Natural killer cell (primary cell): ENCODE data around the gene PCYT1A. TPM values are rescaled to one million over a fixed set of nuclear protein-coding genes. Genes with fewer than 3 reads are reported as not detected.

Source experiments
- ATAC-seq, 3 donors: fragments of 150-1000 bp in 2 of 3; fragments of 200-7000 bp in 1 of 3; cut with Tn5 transposase; 1 replicate in 1 of 3; 2 replicates in 2 of 3; pipeline ENCODE4 v1.10.0; 2021; ENCODE audit warnings: mild to moderate bottlenecking in 2 of 3, moderate library complexity in 2 of 3
- DNase-seq, 2 donors: peaks; one replicate each; pipeline versions ENCODE4 v3.0.0 to v3.0.0-alpha.2; 2013 to 2021; ENCODE audit warnings: mixed read lengths in 1 of 2
- H3K27ac ChIP-seq: one replicate; pipeline ENCODE4 v1.5.1; 2013; ENCODE audit warnings: mild to moderate bottlenecking, low read length
- H3K27me3 ChIP-seq: one replicate; pipeline ENCODE4 v1.6.1; 2013; ENCODE audit warnings: low read length; ENCODE audit not compliant: control insufficient read depth, insufficient read depth
- H3K36me3 ChIP-seq: one replicate; pipeline ENCODE4 v1.6.1; 2013; ENCODE audit warnings: low read length; ENCODE audit not compliant: control insufficient read depth, insufficient read depth
- H3K4me1 ChIP-seq: one replicate; pipeline ENCODE4 v1.6.1; 2013; ENCODE audit warnings: low read length; ENCODE audit not compliant: control insufficient read depth, insufficient read depth
- H3K4me3 ChIP-seq: one replicate; pipeline ENCODE4 v1.5.1; 2013; ENCODE audit warnings: low read length
- H3K9me3 ChIP-seq: one replicate; pipeline ENCODE4 v1.6.1; 2013; ENCODE audit warnings: low read length; ENCODE audit not compliant: control insufficient read depth, insufficient read depth
- H3K27ac Mint-ChIP-seq, 2 donors: one replicate each; pipeline ENCODE4 v1.8.0; 2022; ENCODE audit warnings: mild to moderate bottlenecking in 2 of 2, mixed read lengths in 2 of 2, moderate library complexity in 1 of 2
- H3K27me3 Mint-ChIP-seq, 2 donors: one replicate each; pipeline ENCODE4 v1.8.0; 2022; ENCODE audit warnings: low read depth in 2 of 2, mixed read lengths in 2 of 2
- H3K36me3 Mint-ChIP-seq: one replicate; pipeline ENCODE4 v1.8.0; 2022; ENCODE audit warnings: mixed read lengths
- H3K4me1 Mint-ChIP-seq, 2 donors: one replicate each; pipeline ENCODE4 v1.8.0; 2022; ENCODE audit warnings: mixed read lengths in 2 of 2
- H3K4me3 Mint-ChIP-seq: one replicate; pipeline ENCODE4 v1.8.0; 2022; ENCODE audit warnings: mild to moderate bottlenecking, moderate library complexity, mixed read lengths
- H3K9me3 Mint-ChIP-seq, 2 donors: one replicate each; pipeline ENCODE4 v1.8.0; 2022; ENCODE audit warnings: mixed read lengths in 2 of 2
- CTCF ChIP-seq: fragments of 200-600 bp; IDR thresholded peaks from one replicate; pipeline ENCODE4 v1.8.0; 2022; ENCODE audit warnings: antibody characterized with exemption
- WGBS: methylation state at CpG from one replicate; pipeline ENCODE4 v1.1.7; 2013; ENCODE audit warnings: missing lambda C conversion rate; ENCODE audit not compliant: insufficient coverage; 5-methylcytosine and 5-hydroxymethylcytosine counted together
- intact Hi-C: fragments of 100-400 bp; cut with micrococcal nuclease; formaldehyde crosslinking; loops from one replicate; pipeline ENCODE4 v1.14.2; 2022
- total RNA-seq, 4 donors: library from RNA; stranded (reverse); fragments of 120-200 nt in 1 of 4; gene quantifications; one replicate each; pipeline versions ENCODE4 v1.2.3 to v1.2.4, GENCODE V29; 2013 to 2022

PCYT1A gene
- total RNA-seq, 3 donors from 2014 or later (not counting 1 experiment from before 2014, with no cell fraction given) = 105 to 123 (median 110) TPM

GRCh38 chr3:196334982-196335381 lies 47.5 kb upstream of the PCYT1A start:
- ATAC-seq = no peak
- Mint-ChIP-seq H3K4me1 (peaks cover 6 to 7% of the 10 kb centered on the region in 2 donors), H3K9me3 (no peaks in the 10 kb centered on the region), H3K4me3 (no peak overlapping the region), H3K27ac (no peak overlapping the region), H3K36me3 (no peaks in the 10 kb centered on the region), H3K27me3 (peaks cover 0 to 2% of the 10 kb centered on the region in 2 donors)
- H3K4me3 ChIP-seq = no peak overlapping the region
- 79% methylated on average over 1 of the region's 1 CpG for WGBS
- H3K4me1 ChIP-seq = peaks cover 9% of the 10 kb centered on the region
- H3K27ac ChIP-seq = no peak overlapping the region
- TF ChIP-seq CTCF = no peak
- H3K36me3 ChIP-seq = no peaks in the 10 kb centered on the region
- no peak for DNase-seq
- no peaks in the 10 kb centered on the region for H3K9me3 ChIP-seq
- no peaks in the 10 kb centered on the region for H3K27me3 ChIP-seq
- intact Hi-C loops = no loop called here

DNA sequence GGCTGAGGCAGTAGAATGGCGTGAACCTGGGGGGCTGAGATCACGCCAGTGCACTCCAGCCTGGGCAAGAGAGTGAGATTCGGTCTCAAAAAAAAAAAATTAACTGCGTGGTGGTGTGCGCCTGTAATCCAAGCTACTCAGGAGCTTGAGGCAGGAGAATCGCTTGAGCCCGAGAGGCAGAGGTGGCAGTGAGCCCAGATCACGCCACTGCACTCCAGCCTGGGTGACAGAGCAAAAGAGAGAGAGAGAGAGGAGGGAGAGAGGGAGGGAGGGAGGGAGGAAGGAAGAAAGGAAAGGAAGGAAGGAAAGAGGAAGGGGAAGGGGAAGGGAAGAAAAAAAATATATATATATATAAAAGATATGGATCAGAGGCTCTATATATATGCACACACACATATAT lies 44.6 kb upstream of the PCYT1A start:
- no peaks in the 10 kb centered on the region for H3K9me3 ChIP-seq
- Mint-ChIP-seq H3K36me3 (no peaks in the 10 kb centered on the region), H3K4me1 (peaks cover 0 to 2% of the 10 kb centered on the region in 2 donors), H3K27ac (no peak overlapping the region), H3K4me3 (no peak overlapping the region), H3K27me3 (no peaks in the 10 kb centered on the region), H3K9me3 (no peaks in the 10 kb centered on the region)
- intact Hi-C loops = no loop called here
- H3K27me3 ChIP-seq = no peaks in the 10 kb centered on the region
- no peak overlapping the region for H3K4me3 ChIP-seq
- no peak for TF ChIP-seq CTCF
- no peak for ATAC-seq
- 95% methylated on average over 8 of the region's 8 CpGs for WGBS
- no peaks in the 10 kb centered on the region for H3K4me1 ChIP-seq
- DNase-seq = no peak
- no peak overlapping the region for H3K27ac ChIP-seq
- no peaks in the 10 kb centered on the region for H3K36me3 ChIP-seq

DNA sequence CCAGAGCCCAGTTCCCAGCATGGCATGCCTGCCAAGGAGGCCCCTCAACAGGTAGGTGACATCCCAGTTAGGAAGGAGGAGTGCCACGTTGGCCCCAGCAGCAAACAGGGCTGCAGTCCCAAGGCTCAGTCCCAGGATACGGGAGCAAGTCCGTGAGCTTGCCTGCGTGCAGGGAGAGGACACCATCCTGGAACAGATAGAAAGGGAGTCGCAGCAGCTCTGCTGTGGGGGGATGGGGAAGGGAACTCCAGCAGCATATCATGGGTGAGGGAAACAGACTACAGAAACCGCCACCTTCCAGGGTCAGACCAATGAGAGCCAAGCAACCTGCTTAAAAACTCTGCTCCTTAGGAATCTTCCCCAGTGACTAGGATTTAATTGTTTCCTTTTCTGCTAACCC lies 39.9 kb upstream of the PCYT1A start:
- Histone ChIP-seq H3K4me1 (no peaks in the 10 kb centered on the region), H3K27me3 (no peaks in the 10 kb centered on the region), H3K27ac (no peak overlapping the region), H3K36me3 (no peaks in the 10 kb centered on the region), H3K9me3 (no peaks in the 10 kb centered on the region), H3K4me3 (no peak overlapping the region)
- TF ChIP-seq CTCF = no peak
- intact Hi-C loops = no loop called here
- H3K4me3 Mint-ChIP-seq = no peak overlapping the region
- ATAC-seq = peak in 1 of 3 donors; percentile 17
- H3K27me3 Mint-ChIP-seq = no peaks in the 10 kb centered on the region
- no peaks in the 10 kb centered on the region for H3K9me3 Mint-ChIP-seq
- no peak for DNase-seq
- H3K36me3 Mint-ChIP-seq = no peaks in the 10 kb centered on the region
- peak overlapping the region; percentile 29 to 79 for H3K27ac Mint-ChIP-seq
- WGBS = 75% methylated on average over 6 of the region's 6 CpGs
- peaks cover 0 to 9% of the 10 kb centered on the region in 2 donors for H3K4me1 Mint-ChIP-seq

DNA sequence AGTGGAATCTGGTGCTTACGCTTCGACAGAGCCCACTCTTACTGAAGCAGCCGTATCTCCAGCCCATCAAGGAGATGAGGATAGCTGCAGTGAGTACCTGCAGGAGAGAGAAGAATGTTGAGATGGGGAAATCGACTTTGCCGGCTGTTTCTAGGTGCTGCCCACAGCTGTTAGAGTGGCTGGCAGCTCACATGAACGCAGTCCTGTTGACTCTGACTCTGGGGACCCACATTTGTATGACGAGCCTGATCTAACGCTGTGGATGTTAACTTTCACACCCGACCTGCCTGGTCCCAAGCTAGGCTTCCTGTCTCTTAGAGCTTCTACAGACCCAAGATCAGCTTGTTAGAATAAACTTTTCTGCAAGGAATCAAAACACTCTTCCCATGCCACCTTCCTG lies 39.4 kb upstream of the PCYT1A start:
- Histone ChIP-seq H3K27me3 (no peaks in the 10 kb centered on the region), H3K36me3 (no peaks in the 10 kb centered on the region), H3K9me3 (no peaks in the 10 kb centered on the region), H3K4me1 (no peaks in the 10 kb centered on the region), H3K4me3 (no peak overlapping the region), H3K27ac (peak overlapping the region; percentile 11)
- 73% methylated on average over 9 of the region's 9 CpGs for WGBS
- peak overlapping the region; percentile 29 to 79 for H3K27ac Mint-ChIP-seq
- no peaks in the 10 kb centered on the region for H3K36me3 Mint-ChIP-seq
- no peak for DNase-seq
- no peaks in the 10 kb centered on the region for H3K9me3 Mint-ChIP-seq
- intact Hi-C loops = no loop called here
- no peaks in the 10 kb centered on the region for H3K27me3 Mint-ChIP-seq
- peaks cover 0 to 9% of the 10 kb centered on the region in 2 donors for H3K4me1 Mint-ChIP-seq
- peak; percentile 72 to 93 (median 92) for ATAC-seq
- no peak for TF ChIP-seq CTCF
- no peak overlapping the region for H3K4me3 Mint-ChIP-seq
